ENCODE results near the gene ZBTB20. TPM values are rescaled to one million over a fixed set of nuclear protein-coding genes. Genes with fewer than 3 reads are reported as not detected.

The ZBTB20 gene
- total RNA-seq, 1 donor from 2014 or later: 3.9 TPM

DNA sequence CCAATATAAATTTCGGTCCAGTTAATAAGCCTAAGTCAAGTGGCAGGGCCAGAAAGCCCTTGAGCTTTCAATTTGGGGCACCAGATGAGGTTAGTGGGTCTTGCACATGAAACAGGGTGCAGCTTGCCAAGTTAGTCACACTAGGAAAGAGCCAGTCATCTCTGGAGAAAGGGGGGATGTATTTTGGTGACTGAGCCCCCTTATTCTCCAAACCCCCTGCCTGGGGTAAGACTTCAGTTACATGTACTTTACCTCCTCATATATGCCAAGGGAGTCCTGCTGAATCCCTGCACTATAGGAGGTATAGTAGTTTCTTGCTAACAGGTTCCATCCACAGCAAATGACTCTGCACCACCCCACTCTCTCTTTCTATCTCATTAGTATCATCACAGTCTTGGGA, 790.6 kb downstream of the ZBTB20 start:
- no peaks in the 10 kb centered on the region for H3K36me3 ChIP-seq (ENCODE audit: control insufficient read depth, insufficient read depth, low read length)
- no peaks in the 10 kb centered on the region for H3K27me3 ChIP-seq (ENCODE audit: control insufficient read depth, insufficient read depth, low read length)
- DNase-seq (ENCODE audit: low read depth): no peak
- no peak for FAIRE-seq
- TF ChIP-seq, protein P1, sequence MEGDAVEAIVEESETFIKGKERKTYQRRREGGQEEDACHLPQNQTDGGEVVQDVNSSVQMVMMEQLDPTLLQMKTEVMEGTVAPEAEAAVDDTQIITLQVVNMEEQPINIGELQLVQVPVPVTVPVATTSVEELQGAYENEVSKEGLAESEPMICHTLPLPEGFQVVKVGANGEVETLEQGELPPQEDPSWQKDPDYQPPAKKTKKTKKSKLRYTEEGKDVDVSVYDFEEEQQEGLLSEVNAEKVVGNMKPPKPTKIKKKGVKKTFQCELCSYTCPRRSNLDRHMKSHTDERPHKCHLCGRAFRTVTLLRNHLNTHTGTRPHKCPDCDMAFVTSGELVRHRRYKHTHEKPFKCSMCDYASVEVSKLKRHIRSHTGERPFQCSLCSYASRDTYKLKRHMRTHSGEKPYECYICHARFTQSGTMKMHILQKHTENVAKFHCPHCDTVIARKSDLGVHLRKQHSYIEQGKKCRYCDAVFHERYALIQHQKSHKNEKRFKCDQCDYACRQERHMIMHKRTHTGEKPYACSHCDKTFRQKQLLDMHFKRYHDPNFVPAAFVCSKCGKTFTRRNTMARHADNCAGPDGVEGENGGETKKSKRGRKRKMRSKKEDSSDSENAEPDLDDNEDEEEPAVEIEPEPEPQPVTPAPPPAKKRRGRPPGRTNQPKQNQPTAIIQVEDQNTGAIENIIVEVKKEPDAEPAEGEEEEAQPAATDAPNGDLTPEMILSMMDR (IDR thresholded peaks at IDR 0.05; ENCODE audit: insufficient read depth, low read length, severe bottlenecking): no peak
- H3K4me3 ChIP-seq (ENCODE audit: low read depth, low read length): no peak overlapping the region

DNA sequence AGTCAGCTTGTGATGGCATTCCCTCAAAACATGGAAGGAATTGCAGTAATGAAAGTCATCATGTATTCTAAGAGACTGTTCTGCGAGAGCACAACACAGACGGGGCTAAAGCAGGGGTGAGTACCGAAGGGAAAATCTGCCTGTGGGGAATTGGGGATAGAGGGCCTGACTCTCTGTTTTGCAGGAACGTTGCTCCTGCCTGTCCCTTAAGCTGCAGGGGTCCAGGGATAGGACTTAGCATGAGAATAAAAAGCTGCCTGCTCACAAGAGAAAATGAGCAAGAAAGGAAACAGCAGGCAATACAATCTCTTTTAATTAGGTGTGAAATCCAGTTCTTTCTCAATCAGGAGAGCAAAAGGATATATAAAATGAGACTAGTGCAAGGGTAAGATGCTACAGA, 791.0 kb downstream of the ZBTB20 start:
- FAIRE-seq (no peak), DNase-seq (ENCODE audit: low read depth) (no peak)
- Histone ChIP-seq H3K36me3 (ENCODE audit: control insufficient read depth, insufficient read depth, low read length) (no peaks in the 10 kb centered on the region), H3K27me3 (ENCODE audit: control insufficient read depth, insufficient read depth, low read length) (no peaks in the 10 kb centered on the region), H3K4me3 (ENCODE audit: low read depth, low read length) (no peak overlapping the region)
- TF ChIP-seq, protein P1 (IDR thresholded peaks at IDR 0.05; ENCODE audit: insufficient read depth, low read length, severe bottlenecking): no peak

DNA sequence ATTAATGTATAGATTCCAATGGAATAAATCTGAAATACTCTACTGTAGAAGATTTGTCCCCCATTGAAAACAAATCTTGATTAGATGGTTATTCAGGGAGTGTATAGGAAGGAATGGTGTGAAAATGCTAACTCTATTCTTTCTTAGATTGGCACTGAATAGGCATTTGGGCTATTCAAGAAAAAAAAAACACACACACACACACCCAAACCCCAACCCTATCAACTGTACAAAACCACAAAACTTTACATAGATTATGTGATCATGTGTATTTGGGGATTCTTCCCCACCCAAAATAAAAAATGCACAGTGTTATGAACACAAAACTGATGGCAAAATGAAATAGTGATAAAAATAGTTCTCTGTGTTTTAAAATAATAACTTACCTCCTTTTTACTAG, 791.4 kb downstream of the ZBTB20 start:
- no peaks in the 10 kb centered on the region for H3K27me3 ChIP-seq (ENCODE audit: control insufficient read depth, insufficient read depth, low read length)
- H3K36me3 ChIP-seq (ENCODE audit: control insufficient read depth, insufficient read depth, low read length): no peaks in the 10 kb centered on the region
- H3K4me3 ChIP-seq (ENCODE audit: low read depth, low read length): no peak overlapping the region
- DNase-seq (ENCODE audit: low read depth) (no peak), FAIRE-seq (no peak)
- TF ChIP-seq, protein P1 (IDR thresholded peaks at IDR 0.05; ENCODE audit: insufficient read depth, low read length, severe bottlenecking): no peak

DNA sequence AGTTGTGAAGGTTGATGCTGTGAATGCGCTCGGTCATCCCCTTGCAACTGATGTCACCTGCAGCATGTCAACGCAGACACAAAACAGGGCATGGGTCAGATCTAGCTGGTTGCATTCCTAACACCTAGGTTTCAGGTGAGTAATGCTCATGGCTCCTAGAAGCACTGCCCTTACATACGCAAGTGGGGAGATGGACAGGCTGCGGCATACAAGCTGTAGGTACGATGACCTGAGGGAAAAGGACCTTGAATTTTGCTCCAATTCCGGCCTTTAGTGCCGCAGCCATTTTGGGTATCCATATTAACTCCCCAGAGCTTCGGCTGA, 795.3 kb downstream of the ZBTB20 start:
- no peaks in the 10 kb centered on the region for H3K27me3 ChIP-seq (ENCODE audit: control insufficient read depth, insufficient read depth, low read length)
- TF ChIP-seq, protein P1 (IDR thresholded peaks at IDR 0.05; ENCODE audit: insufficient read depth, low read length, severe bottlenecking): no peak
- no peak overlapping the region for H3K4me3 ChIP-seq (ENCODE audit: low read depth, low read length)
- FAIRE-seq (peak; percentile 62), DNase-seq (ENCODE audit: low read depth) (no peak)
- no peaks in the 10 kb centered on the region for H3K36me3 ChIP-seq (ENCODE audit: control insufficient read depth, insufficient read depth, low read length)

DNA sequence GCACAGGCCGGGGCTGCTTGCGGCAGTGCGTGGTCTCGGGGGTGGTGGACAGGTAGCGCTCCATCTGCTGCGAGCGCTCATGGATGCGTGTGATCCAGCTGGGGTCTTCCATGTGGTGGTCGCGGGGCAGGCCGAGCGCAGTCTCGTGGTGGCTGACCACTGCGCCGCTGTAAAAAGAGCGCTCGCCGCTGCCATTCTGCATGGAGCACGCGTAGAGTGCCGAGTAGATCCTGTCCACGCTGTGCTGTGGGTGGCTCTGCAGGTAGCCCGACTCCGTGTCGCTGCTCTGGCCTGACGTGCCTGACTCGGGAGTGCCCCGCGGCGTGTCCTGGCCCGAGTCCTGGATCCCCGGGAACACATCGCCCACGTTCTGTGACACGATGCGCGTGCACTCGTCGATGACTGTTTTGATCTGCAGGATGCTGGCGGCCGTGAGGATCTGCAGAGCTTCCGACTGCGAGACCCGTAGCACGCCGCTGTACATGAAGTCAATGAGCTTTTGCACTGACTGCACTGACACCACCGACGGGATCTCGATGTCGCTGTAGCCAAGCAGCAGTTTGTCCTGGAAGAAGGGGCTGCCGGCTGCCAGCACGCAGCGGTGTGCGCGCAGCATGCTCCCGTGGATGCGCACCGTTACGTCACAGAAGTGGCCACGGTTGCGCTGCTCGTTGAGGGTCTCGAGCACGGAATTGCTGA, 795.8 kb downstream of the ZBTB20 start:
- no peaks in the 10 kb centered on the region for H3K36me3 ChIP-seq (ENCODE audit: control insufficient read depth, insufficient read depth, low read length)
- FAIRE-seq (no peak), DNase-seq (ENCODE audit: low read depth) (no peak)
- no peak overlapping the region for H3K4me3 ChIP-seq (ENCODE audit: low read depth, low read length)
- TF ChIP-seq, protein P1 (IDR thresholded peaks at IDR 0.05; ENCODE audit: insufficient read depth, low read length, severe bottlenecking): no peak
- H3K27me3 ChIP-seq (ENCODE audit: control insufficient read depth, insufficient read depth, low read length): no peaks in the 10 kb centered on the region

DNA sequence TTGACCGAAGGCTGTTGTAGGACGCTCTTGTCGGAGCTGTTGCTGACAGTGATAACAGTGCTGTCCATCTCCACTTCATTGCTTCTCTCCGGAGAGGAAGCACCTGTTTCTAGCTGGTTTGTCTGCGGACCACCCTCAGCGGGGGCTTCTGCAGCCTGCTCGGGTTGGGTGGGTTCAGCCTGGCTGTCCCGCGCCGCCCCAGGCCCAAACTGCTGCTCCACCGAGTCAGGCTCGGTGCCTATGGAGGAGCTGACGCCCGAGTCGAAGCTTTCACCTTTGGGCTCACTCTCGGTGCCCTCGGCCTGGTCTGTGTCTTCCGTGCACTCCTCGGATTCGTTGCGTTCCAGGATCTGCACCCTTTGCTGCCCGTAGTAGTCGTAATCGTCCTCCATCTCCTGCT, 796.4 kb downstream of the ZBTB20 start:
- no peak for DNase-seq (ENCODE audit: low read depth)
- TF ChIP-seq, protein P1 (IDR thresholded peaks at IDR 0.05; ENCODE audit: insufficient read depth, low read length, severe bottlenecking): no peak
- H3K4me3 ChIP-seq (ENCODE audit: low read depth, low read length): no peak overlapping the region
- H3K36me3 ChIP-seq (ENCODE audit: control insufficient read depth, insufficient read depth, low read length): no peaks in the 10 kb centered on the region
- H3K27me3 ChIP-seq (ENCODE audit: control insufficient read depth, insufficient read depth, low read length): no peaks in the 10 kb centered on the region
- FAIRE-seq: no peak
